HepG2 (cell line): Measurements from ENCODE around the gene KAZN.

Experiments
- GABPA ChIP-seq, 2 experiments: IDR thresholded peaks; 2 replicates each; pipeline ENCODE4 v1.6.1; 2011 to 2016; ENCODE audit warnings: low read depth in 2 of 2, low read length in 1 of 2, missing biosample characterization in 1 of 2, missing genetic modification characterization in 1 of 2
- HNF4A ChIP-seq: sonication (generic); formaldehyde crosslinking; IDR thresholded peaks from 2 replicates; pipeline ENCODE4 v1.4.0; 2020; ENCODE audit warnings: missing genetic modification reagents
- NR3C1 ChIP-seq: sonication (generic); formaldehyde crosslinking; IDR thresholded peaks from 2 replicates; pipeline ENCODE4 v1.4.0; 2020; ENCODE audit warnings: missing genetic modification reagents
- POLR2AphosphoS5 ChIP-seq: IDR thresholded peaks from 2 replicates; pipeline ENCODE4 v1.6.1; 2012; ENCODE audit warnings: low read depth, low read length
- SP1 ChIP-seq, 2 experiments: fragments of 450-650 bp in 1 of 2; sonication (generic) in 1 of 2; formaldehyde crosslinking in 1 of 2; IDR thresholded peaks; 2 replicates each; pipeline versions ENCODE4 v1.4.0 to v1.6.1; 2016 to 2020; ENCODE audit warnings: missing genetic modification reagents in 1 of 2
- SRSF9 ChIP-seq: fragments of 200-400 bp; formaldehyde crosslinking; IDR thresholded peaks from 2 replicates; pipeline ENCODE4 v1.6.1; 2018; ENCODE audit warnings: borderline replicate concordance, mild to moderate bottlenecking, low read depth, low read length; ENCODE audit not compliant: insufficient read depth, poor library complexity, severe bottlenecking
- STAT5B ChIP-seq: sonication (generic); formaldehyde crosslinking; IDR thresholded peaks from 2 replicates; pipeline ENCODE4 v1.4.0; 2020; ENCODE audit warnings: missing genetic modification reagents
- TBL1XR1 ChIP-seq: fragments of 150-350 bp; IDR thresholded peaks from 2 replicates; pipeline ENCODE4 v1.6.1; 2014; ENCODE audit warnings: borderline replicate concordance, low read length; ENCODE audit not compliant: partially characterized antibody
- TBP ChIP-seq: sonication (generic); formaldehyde crosslinking; IDR thresholded peaks from 2 replicates; pipeline ENCODE4 v1.5.0; 2020; ENCODE audit warnings: missing genetic modification reagents
- TF ChIP-seq, protein P1 (sequence below): sonication (generic); formaldehyde crosslinking; IDR thresholded peaks from 2 replicates; pipeline ENCODE4 v1.5.0; 2020; ENCODE audit warnings: mild to moderate bottlenecking, missing genetic modification reagents, moderate library complexity
- TF ChIP-seq, protein P2 (sequence below): IDR thresholded peaks from 2 replicates; pipeline ENCODE4 v1.6.1; 2012; ENCODE audit warnings: inconsistent platforms

GRCh38 chr1:15026117-15026489 is 427.6 kb downstream of the KAZN start:
- no peak for TF ChIP-seq SRSF9
- TF ChIP-seq POLR2AphosphoS5, result no peak
- no peak for TF ChIP-seq TBP (CRISPR knock-in tag)
- TF ChIP-seq, protein P1, sequence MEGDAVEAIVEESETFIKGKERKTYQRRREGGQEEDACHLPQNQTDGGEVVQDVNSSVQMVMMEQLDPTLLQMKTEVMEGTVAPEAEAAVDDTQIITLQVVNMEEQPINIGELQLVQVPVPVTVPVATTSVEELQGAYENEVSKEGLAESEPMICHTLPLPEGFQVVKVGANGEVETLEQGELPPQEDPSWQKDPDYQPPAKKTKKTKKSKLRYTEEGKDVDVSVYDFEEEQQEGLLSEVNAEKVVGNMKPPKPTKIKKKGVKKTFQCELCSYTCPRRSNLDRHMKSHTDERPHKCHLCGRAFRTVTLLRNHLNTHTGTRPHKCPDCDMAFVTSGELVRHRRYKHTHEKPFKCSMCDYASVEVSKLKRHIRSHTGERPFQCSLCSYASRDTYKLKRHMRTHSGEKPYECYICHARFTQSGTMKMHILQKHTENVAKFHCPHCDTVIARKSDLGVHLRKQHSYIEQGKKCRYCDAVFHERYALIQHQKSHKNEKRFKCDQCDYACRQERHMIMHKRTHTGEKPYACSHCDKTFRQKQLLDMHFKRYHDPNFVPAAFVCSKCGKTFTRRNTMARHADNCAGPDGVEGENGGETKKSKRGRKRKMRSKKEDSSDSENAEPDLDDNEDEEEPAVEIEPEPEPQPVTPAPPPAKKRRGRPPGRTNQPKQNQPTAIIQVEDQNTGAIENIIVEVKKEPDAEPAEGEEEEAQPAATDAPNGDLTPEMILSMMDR (CRISPR knock-in tag), result no peak
- TF ChIP-seq TBL1XR1, result no peak
- TF ChIP-seq, protein P2, sequence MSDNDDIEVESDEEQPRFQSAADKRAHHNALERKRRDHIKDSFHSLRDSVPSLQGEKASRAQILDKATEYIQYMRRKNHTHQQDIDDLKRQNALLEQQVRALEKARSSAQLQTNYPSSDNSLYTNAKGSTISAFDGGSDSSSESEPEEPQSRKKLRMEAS, result no peak
- TF ChIP-seq NR3C1 (CRISPR knock-in tag), result no peak
- TF ChIP-seq STAT5B (CRISPR knock-in tag), result no peak
- TF ChIP-seq SP1 (IDR thresholded peaks at IDR 0.05), result no peak
- no peak for TF ChIP-seq SP1 (CRISPR knock-in tag; IDR thresholded peaks at IDR 0.05)
- no peak for TF ChIP-seq GABPA (IDR thresholded peaks at IDR 0.05; ENCODE audit: low read depth, low read length)
- no peak for TF ChIP-seq GABPA (CRISPR knock-in tag; IDR thresholded peaks at IDR 0.05; ENCODE audit: low read depth)
- no peak for TF ChIP-seq HNF4A
